ENCODE data around the gene C10orf90. TPM values are rescaled to one million over a fixed set of nuclear protein-coding genes. Genes with fewer than 3 reads are reported as not detected.

C10orf90 gene
- total RNA-seq, 1 donor, result 0.72 TPM

DNA sequence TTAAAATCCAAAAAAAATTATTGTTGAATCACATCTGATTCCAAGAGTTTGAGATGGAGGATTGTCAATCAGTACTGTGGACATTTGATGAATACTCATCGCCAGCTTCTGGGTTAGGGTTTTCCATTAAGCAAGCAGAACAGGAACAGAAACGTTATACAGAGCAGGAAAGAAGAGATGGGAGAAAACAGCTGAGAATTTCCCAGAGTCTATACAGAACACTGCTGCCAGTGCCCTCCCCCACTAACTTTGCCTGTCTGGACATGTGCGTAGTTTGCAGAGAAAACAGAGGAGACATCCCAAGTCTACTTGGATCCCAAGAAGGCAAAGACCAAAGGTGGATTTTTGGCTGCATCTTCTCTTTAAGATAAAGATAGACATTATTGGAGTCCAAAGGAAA is 19.0 kb downstream of the C10orf90 start:
- no peaks in the 10 kb centered on the region for H3K9me3 ChIP-seq (ENCODE audit: low read depth, low read length)
- H2AFZ ChIP-seq (ENCODE audit: low read length), result no peak overlapping the region
- H3K79me2 ChIP-seq (ENCODE audit: insufficient read depth, low read length), result no peaks in the 10 kb centered on the region
- no peaks in the 10 kb centered on the region for H3K36me3 ChIP-seq (ENCODE audit: insufficient read depth, low read length)
- no peak overlapping the region for H3K4me2 ChIP-seq (ENCODE audit: insufficient read depth, low read length)
- no peak for DNase-seq (ENCODE audit: insufficient read length, low spot score, missing footprints)
- H3K4me1 ChIP-seq (ENCODE audit: insufficient read depth, low read length), result no peaks in the 10 kb centered on the region
- no peak overlapping the region for H3K4me3 ChIP-seq (ENCODE audit: insufficient read depth, low read length)
- no peaks in the 10 kb centered on the region for H4K20me1 ChIP-seq (ENCODE audit: insufficient read depth, low read length)
- TF ChIP-seq, protein P1, sequence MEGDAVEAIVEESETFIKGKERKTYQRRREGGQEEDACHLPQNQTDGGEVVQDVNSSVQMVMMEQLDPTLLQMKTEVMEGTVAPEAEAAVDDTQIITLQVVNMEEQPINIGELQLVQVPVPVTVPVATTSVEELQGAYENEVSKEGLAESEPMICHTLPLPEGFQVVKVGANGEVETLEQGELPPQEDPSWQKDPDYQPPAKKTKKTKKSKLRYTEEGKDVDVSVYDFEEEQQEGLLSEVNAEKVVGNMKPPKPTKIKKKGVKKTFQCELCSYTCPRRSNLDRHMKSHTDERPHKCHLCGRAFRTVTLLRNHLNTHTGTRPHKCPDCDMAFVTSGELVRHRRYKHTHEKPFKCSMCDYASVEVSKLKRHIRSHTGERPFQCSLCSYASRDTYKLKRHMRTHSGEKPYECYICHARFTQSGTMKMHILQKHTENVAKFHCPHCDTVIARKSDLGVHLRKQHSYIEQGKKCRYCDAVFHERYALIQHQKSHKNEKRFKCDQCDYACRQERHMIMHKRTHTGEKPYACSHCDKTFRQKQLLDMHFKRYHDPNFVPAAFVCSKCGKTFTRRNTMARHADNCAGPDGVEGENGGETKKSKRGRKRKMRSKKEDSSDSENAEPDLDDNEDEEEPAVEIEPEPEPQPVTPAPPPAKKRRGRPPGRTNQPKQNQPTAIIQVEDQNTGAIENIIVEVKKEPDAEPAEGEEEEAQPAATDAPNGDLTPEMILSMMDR (IDR thresholded peaks at IDR 0.05; ENCODE audit: extremely low read depth, low read depth, low read length), result no peak
- no peak overlapping the region for H3K27ac ChIP-seq (ENCODE audit: low read depth, low read length)
- H3K27me3 ChIP-seq (ENCODE audit: insufficient read depth, low read length), result peaks cover 27% of the 10 kb centered on the region

DNA sequence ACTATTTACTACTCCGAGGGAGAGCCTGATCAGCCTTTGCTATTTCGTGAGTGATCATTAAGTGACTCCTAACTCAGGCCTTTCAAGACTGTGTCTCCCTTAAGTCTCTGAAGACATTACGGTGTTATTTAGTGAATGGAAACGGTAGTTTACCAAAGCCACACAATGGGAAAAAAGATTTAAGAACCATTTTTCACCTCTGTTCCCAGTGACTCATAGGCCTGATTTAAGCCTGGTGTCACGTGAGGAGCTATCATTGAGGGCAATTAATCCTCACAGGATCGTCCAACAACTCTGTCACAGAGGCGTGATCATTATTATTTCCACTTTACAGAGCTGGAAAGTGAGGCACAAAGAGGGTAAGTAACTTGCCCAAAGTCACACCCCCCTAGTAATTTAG is 20.3 kb downstream of the C10orf90 start:
- H3K9me3 ChIP-seq (ENCODE audit: low read depth, low read length), result no peaks in the 10 kb centered on the region
- H3K4me1 ChIP-seq (ENCODE audit: insufficient read depth, low read length), result peaks cover 10% of the 10 kb centered on the region
- no peaks in the 10 kb centered on the region for H3K36me3 ChIP-seq (ENCODE audit: insufficient read depth, low read length)
- peaks cover 23% of the 10 kb centered on the region for H3K27me3 ChIP-seq (ENCODE audit: insufficient read depth, low read length)
- no peaks in the 10 kb centered on the region for H3K79me2 ChIP-seq (ENCODE audit: insufficient read depth, low read length)
- H3K27ac ChIP-seq (ENCODE audit: low read depth, low read length), result no peak overlapping the region
- TF ChIP-seq, protein P1 (IDR thresholded peaks at IDR 0.05; ENCODE audit: extremely low read depth, low read depth, low read length), result no peak
- H2AFZ ChIP-seq (ENCODE audit: low read length), result no peak overlapping the region
- no peaks in the 10 kb centered on the region for H4K20me1 ChIP-seq (ENCODE audit: insufficient read depth, low read length)
- DNase-seq (ENCODE audit: insufficient read length, low spot score, missing footprints), result no peak
- H3K4me2 ChIP-seq (ENCODE audit: insufficient read depth, low read length), result no peak overlapping the region
- H3K4me3 ChIP-seq (ENCODE audit: insufficient read depth, low read length), result no peak overlapping the region

DNA sequence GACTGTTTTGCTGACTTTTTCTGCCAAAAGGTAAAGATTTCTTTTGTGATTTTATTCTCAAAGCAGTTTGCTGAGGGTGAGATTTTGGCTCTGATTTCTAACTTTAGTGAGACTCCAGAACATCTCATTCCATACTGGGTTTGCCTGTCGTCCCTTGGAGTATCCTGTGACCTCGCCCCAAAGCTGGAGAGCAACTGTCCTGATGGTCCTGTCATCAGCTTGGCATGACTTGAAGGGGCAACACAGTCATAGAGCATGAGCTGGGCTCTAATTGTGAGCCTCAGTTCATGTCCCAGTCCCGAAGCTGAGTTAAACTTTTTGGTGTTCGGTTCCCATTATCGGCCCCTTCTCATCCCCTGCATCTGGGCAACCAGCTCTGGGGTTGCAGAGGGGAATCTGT is 23.4 kb downstream of the C10orf90 start:
- H3K27me3 ChIP-seq (ENCODE audit: insufficient read depth, low read length), result peaks cover 11% of the 10 kb centered on the region
- H4K20me1 ChIP-seq (ENCODE audit: insufficient read depth, low read length), result no peaks in the 10 kb centered on the region
- no peak overlapping the region for H3K27ac ChIP-seq (ENCODE audit: low read depth, low read length)
- no peak for DNase-seq (ENCODE audit: insufficient read length, low spot score, missing footprints)
- no peaks in the 10 kb centered on the region for H3K79me2 ChIP-seq (ENCODE audit: insufficient read depth, low read length)
- H3K9me3 ChIP-seq (ENCODE audit: low read depth, low read length), result no peaks in the 10 kb centered on the region
- H3K4me2 ChIP-seq (ENCODE audit: insufficient read depth, low read length), result no peak overlapping the region
- H3K4me3 ChIP-seq (ENCODE audit: insufficient read depth, low read length), result no peak overlapping the region
- peaks cover 10% of the 10 kb centered on the region for H3K4me1 ChIP-seq (ENCODE audit: insufficient read depth, low read length)
- no peaks in the 10 kb centered on the region for H3K36me3 ChIP-seq (ENCODE audit: insufficient read depth, low read length)
- no peak overlapping the region for H2AFZ ChIP-seq (ENCODE audit: low read length)
- TF ChIP-seq, protein P1 (IDR thresholded peaks at IDR 0.05; ENCODE audit: extremely low read depth, low read depth, low read length), result no peak

DNA sequence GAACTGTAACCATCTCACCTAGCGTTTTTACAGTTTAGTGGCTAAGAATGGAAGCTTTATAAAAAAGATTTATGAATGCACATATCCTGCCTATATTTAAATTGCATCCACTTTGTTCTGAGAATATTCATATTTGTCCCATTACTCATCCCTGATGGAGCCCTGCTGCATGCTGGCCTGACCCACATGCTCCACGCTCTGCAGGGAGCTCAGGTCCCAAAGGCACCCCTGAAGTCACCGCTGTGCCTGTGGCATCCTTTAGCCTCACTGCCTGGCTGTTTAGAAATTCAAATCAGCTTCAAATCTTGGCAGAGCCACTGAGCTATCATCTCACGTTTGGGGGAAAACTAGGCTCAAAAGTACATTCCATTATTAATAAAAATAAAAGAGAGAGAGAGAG is 24.4 kb downstream of the C10orf90 start:
- Histone ChIP-seq H2AFZ (ENCODE audit: low read length) (no peak overlapping the region), H3K27ac (ENCODE audit: low read depth, low read length) (no peak overlapping the region), H3K79me2 (ENCODE audit: insufficient read depth, low read length) (no peaks in the 10 kb centered on the region), H3K27me3 (ENCODE audit: insufficient read depth, low read length) (peaks cover 5% of the 10 kb centered on the region), H3K4me1 (ENCODE audit: insufficient read depth, low read length) (peaks cover 10% of the 10 kb centered on the region), H3K4me2 (ENCODE audit: insufficient read depth, low read length) (no peak overlapping the region), H3K4me3 (ENCODE audit: insufficient read depth, low read length) (no peak overlapping the region), H3K36me3 (ENCODE audit: insufficient read depth, low read length) (no peaks in the 10 kb centered on the region), H3K9me3 (ENCODE audit: low read depth, low read length) (no peaks in the 10 kb centered on the region), H4K20me1 (ENCODE audit: insufficient read depth, low read length) (no peaks in the 10 kb centered on the region)
- peak; percentile 87 for DNase-seq (ENCODE audit: insufficient read length, low spot score, missing footprints)
- TF ChIP-seq, protein P1 (IDR thresholded peaks at IDR 0.05; ENCODE audit: extremely low read depth, low read depth, low read length), result no peak
